Fibroblast of the aortic adventitia (primary cell): ENCODE results near the gene CC2D2A. TPM values are rescaled to one million over a fixed set of nuclear protein-coding genes. Genes with fewer than 3 reads are reported as not detected.

ENCODE experiments used
- DNase-seq: peaks from one replicate; pipeline ENCODE4 v3.0.0-alpha.2; 2010; ENCODE audit warnings: low read depth
- H3K4me3 ChIP-seq: 2 replicates; pipeline ENCODE4 v1.5.1; 2011; ENCODE audit warnings: low read depth, mild to moderate bottlenecking, control low read depth, low read length, moderate library complexity
- total RNA-seq: library from RNA; depleted of rRNA; stranded (reverse); fragments of >200 nt; gene quantifications from 2 replicates; pipeline ENCODE4 v1.2.3, GENCODE V29; 2012; ENCODE audit warnings: low replicate concordance
- TF ChIP-seq, protein P1 (sequence below): IDR thresholded peaks from 2 replicates; pipeline ENCODE4 v1.5.1; 2011; ENCODE audit warnings: mild to moderate bottlenecking, low read length, control low read depth, inconsistent platforms; ENCODE audit not compliant: insufficient read depth

The CC2D2A gene
- total RNA-seq, 1 donor: 52.9 TPM

DNA sequence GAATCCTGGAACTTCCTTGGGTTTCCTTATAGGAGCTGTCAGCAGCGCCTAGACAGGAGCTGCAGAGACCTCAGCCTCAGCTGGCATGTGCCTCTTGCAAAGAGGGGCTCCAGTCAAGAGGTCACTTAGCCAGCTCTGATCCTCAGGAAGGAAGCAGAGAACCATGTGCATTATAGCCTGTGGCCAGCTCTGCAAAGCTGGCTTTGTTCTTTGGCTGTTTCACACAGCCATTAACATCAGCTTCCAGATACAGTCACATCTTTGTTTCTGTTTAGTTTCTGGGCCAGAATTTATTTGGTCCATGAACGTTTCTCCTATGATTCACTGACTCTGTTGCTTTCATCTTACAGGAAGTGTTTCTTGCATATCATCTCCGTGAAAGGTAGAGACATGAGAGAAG lies 92.4 kb downstream of the CC2D2A start:
- no peak overlapping the region for H3K4me3 ChIP-seq
- TF ChIP-seq, protein P1, sequence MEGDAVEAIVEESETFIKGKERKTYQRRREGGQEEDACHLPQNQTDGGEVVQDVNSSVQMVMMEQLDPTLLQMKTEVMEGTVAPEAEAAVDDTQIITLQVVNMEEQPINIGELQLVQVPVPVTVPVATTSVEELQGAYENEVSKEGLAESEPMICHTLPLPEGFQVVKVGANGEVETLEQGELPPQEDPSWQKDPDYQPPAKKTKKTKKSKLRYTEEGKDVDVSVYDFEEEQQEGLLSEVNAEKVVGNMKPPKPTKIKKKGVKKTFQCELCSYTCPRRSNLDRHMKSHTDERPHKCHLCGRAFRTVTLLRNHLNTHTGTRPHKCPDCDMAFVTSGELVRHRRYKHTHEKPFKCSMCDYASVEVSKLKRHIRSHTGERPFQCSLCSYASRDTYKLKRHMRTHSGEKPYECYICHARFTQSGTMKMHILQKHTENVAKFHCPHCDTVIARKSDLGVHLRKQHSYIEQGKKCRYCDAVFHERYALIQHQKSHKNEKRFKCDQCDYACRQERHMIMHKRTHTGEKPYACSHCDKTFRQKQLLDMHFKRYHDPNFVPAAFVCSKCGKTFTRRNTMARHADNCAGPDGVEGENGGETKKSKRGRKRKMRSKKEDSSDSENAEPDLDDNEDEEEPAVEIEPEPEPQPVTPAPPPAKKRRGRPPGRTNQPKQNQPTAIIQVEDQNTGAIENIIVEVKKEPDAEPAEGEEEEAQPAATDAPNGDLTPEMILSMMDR: no peak
- peak; percentile 22 for DNase-seq

DNA sequence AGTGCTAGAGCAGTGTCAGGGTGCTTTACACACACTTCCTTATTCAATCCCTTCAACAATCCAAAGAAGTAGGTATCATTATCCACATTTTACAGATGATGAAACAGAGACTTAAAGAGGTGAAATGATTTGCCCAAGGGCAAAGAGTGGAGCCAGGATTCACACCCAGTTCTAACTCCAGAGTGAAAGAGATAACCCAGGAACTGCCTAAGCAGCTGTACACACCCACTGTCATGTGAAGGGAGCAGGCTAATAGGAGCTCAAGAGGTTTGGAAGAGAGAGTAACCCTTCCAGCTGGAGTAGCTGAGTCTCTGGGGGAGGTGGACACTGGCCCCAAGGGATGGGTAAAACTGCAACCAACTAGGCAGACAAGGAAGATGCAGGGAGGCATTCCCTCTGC lies 92.9 kb downstream of the CC2D2A start:
- TF ChIP-seq, protein P1: no peak
- DNase-seq: peak; percentile 35

DNA sequence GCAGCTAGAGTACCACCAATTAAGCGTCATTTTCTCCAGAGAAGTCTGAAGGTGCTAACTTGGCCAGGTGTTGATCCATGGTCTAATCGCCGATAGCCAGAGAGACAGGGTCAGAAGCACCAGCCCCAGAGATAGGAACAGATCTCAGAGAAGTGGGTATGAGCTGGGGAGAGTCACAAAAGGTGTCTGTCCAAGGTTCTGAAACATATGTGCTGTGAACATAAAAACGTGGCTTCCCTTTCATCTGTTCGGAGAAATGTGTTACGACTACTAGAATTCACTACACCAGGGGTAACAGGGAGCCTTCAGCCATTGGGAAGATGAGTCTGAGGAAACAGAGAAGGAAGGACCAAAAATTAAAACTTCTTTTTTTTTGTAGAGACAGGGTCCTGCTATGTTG lies 94.2 kb downstream of the CC2D2A start:
- DNase-seq: no peak
- no peak overlapping the region for H3K4me3 ChIP-seq
- TF ChIP-seq, protein P1: no peak

More for the DNA sequence above, 92.9 kb downstream of the CC2D2A start:
- no peak overlapping the region for H3K4me3 ChIP-seq

DNA sequence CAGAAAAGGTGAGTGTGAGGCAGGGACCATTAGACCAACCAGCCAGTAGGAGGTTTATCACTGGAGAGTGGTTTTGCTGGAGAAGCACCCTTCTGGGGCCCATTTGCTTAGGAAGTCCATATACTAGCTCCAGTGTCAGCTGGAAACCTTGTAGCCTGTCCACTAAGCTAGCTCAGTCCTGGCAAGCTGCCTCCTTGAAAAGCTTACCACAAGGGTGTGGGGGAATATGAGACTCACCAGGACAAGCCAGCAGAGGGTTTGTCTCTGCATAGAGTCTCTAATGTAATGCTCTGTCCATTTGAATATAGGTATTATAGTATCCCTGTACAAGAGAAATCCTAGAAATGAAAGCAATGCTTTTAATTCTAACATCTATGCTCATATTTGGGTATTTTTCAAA lies 99.1 kb downstream of the CC2D2A start:
- H3K4me3 ChIP-seq: no peak overlapping the region
- TF ChIP-seq, protein P1: no peak
- no peak for DNase-seq

DNA sequence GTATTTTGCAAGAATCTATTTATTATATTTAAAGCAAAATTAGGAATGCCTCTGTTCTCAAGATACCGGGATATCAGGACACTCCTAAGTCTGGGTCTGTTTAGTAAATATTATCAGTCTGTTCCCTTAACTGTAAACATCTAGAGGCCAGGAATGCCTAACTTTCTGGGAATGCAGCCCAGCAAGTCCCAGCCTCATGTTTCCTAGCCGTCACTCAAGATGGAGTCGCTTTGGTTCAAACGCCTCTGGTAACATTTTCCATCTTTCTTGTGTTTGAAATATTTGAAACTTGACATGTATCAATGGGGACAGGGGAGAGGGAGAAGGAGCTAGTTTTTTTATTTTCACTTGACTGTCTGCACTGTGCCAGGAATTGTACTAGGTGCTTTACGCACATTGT lies 100.1 kb downstream of the CC2D2A start:
- TF ChIP-seq, protein P1: no peak
- no peak for DNase-seq
- no peak overlapping the region for H3K4me3 ChIP-seq

DNA sequence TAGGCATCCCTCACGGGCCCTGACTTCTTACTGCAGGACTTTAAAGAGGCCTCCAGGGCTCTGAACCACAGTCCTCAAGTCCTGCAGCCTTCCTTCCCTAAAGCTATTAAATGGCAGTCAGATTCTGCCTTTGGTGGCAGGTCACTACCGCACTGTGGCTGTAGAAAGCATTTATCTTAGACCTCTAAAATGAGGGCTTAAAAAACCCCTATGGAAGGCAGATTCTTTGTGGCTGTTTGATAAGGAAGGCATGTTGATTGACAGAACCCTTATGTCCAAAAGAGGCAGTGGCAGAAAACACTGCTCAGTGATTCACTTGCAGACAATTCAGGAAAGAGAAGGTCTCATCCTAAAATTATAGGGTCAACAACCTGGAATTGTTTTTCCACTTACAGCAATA lies 106.3 kb downstream of the CC2D2A start:
- TF ChIP-seq, protein P1: no peak
- DNase-seq: no peak
- no peak overlapping the region for H3K4me3 ChIP-seq

DNA sequence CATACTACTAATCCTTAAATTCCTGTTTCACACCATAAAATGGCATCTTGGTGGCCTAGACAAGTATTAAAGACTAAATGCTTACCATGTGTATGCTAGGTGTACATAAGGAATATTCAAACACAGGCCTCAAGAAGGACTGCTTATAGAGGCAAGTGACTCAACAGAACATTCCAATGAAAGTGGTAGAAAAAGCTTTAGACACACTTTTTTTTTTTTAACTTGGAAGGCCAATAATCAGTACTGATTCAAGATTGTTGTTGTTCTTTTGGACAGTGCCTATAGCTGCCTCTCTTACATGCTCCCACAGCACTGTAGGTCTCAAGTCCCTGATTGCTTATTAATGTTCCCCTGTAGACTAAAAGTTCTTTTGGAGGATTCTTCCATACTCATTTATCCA lies 107.8 kb downstream of the CC2D2A start:
- H3K4me3 ChIP-seq: no peak overlapping the region
- DNase-seq: peak; percentile 20
- TF ChIP-seq, protein P1: no peak
